NCI-H1930 (cell line): ENCODE measurements around the gene NDEL1.

Experiments used
- DNase-seq, 2 experiments: peaks; one replicate each; lab custom pipeline; 2025; lab: John Stamatoyannopoulos, UW

The NDEL1 gene

GRCh38 chr17:8455665-8456209, 20.1 kb downstream of the NDEL1 start:
- DNase-seq: no peak

GRCh38 chr17:8458128-8458527, 22.4 kb downstream of the NDEL1 start:
- DNase-seq: no peak

- DNase-seq: no peak
These were observed 23.4 kb downstream of the NDEL1 start for GRCh38 chr17:8459107-8459506.

GRCh38 chr17:8459831-8460230, 24.1 kb downstream of the NDEL1 start:
- DNase-seq: no peak

- DNase-seq: no peak
These were observed 26.9 kb downstream of the NDEL1 start for GRCh38 chr17:8462564-8462963.

GRCh38 chr17:8463099-8463498, 27.4 kb downstream of the NDEL1 start:
- no peak for DNase-seq

GRCh38 chr17:8464941-8465340, 29.3 kb downstream of the NDEL1 start:
- DNase-seq: no peak

- DNase-seq: no peak
These were observed 29.7 kb downstream of the NDEL1 start for GRCh38 chr17:8465356-8465755.

- no peak for DNase-seq
These were observed 30.1 kb downstream of the NDEL1 start for GRCh38 chr17:8465759-8466158.

- DNase-seq: no peak
These were observed 30.8 kb downstream of the NDEL1 start for GRCh38 chr17:8466456-8466855.

GRCh38 chr17:8466873-8467272, 31.2 kb downstream of the NDEL1 start:
- no peak for DNase-seq

GRCh38 chr17:8467527-8467926, 31.8 kb downstream of the NDEL1 start:
- DNase-seq: no peak

GRCh38 chr17:8468127-8468526, 32.4 kb downstream of the NDEL1 start:
- DNase-seq: no peak

- no peak for DNase-seq
These were observed 33.3 kb downstream of the NDEL1 start for GRCh38 chr17:8468980-8469379.

- no peak for DNase-seq
These were observed 34.3 kb downstream of the NDEL1 start for GRCh38 chr17:8469964-8470363.

- DNase-seq: no peak
These were observed 34.9 kb downstream of the NDEL1 start for GRCh38 chr17:8470447-8471047.

- no peak for DNase-seq
These were observed 37.0 kb downstream of the NDEL1 start for GRCh38 chr17:8472663-8473062.

GRCh38 chr17:8473451-8474192, 37.9 kb downstream of the NDEL1 start:
- DNase-seq: no peak

- no peak for DNase-seq
These were observed 39.1 kb downstream of the NDEL1 start for GRCh38 chr17:8474826-8475225.

GRCh38 chr17:8475227-8475626, 39.5 kb downstream of the NDEL1 start:
- no peak for DNase-seq

GRCh38 chr17:8475781-8476180, 40.1 kb downstream of the NDEL1 start:
- DNase-seq: no peak

- DNase-seq: no peak
These were observed 41.1 kb downstream of the NDEL1 start for GRCh38 chr17:8476741-8477140.

GRCh38 chr17:8477171-8477570, 41.5 kb downstream of the NDEL1 start:
- DNase-seq: no peak
